Stimulated activated CD8-positive, alpha-beta memory T cell treated with anti-CD3 and anti-CD28 coated beads, Interleukin-4, amount 100 ng/mL, for 4 hours (primary cell): ENCODE data around the gene SPTBN2.

ENCODE experiments used
- DNase-seq, 2 donors: peaks; one replicate each; pipeline ENCODE4 v3.0.0-alpha.2; 2020; ENCODE audit warnings: low read depth in 2 of 2, low spot score in 1 of 2

The SPTBN2 gene

DNA sequence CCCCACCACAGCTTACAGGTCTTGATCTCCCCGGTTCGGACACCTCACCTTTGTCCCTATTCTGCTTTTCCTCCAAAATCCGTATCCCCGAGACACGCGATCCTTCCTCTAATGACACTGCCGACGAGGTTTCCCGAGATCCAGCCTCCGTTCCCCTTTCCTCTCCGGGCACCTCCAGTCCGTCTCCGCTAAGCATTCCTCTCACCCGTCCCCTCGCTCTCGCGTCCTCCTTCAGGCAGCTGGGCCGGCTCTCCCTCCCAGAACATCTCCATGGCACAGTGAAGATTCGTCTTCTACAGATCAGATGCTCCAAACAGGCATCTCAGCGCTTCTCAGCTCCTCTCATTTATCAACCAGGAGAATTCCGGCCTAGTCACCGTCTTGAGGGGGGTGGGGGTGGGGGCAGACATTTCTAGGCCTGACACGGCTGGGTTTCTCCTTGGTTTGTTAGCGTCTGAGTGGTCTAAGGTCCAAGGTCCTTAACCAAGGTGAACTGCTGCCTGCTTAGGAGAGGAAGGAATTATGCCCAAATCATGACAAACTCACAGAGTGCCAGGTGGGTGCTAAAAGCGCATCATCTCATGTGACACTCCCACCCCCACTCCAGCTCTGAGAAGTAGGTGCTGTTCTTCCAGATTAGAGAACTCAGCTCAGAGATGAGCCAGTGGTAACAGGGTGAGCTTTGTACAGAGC is at the start of gene SPTBN2:
Gene SPTBN2, minus strand, starts transcription at position 524 of the 693 bp plus-strand sequence. CDS start 7,976 bp downstream, outside the sequence.
- no peak for DNase-seq

DNA sequence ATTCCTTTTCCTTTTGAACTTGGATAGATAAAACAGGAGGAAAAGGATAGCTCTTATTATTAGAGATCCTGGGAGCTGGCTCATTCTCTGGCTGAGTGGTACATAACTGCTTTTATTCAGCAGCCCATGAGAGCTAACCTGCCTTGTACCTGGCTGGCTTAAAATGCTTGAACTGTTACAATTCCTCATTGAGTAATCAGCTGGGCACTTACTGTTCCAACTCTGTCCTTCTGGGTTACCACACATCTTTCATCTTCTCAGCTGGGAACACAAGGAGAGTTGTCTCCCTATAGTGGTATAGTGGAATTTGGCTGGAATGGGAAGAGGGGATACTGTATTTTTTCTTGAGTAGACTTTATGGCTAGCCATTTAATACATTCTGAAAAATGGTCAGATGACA is 39.8 kb upstream of the SPTBN2 start:
- DNase-seq, result no peak

DNA sequence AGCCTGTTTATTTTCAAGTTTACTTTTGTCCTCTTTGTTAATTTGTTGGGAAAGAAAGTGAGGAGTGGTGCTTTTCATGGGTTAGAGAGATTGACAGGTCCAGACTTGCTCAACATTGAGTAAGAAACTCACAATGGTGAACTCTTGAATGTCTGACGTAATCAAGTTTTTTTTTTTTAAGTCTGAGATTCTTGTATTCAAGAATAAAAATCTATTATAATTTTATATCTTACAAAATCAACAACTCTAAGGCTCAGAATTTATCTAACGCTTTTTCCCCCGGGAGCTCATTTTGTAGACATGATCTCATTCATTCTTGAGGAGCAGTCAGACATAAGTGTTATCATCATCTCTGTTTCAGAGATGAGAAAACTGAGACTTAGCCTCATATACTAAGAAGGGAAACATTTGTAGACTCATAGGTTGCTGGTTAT is 39.1 kb upstream of the SPTBN2 start:
- no peak for DNase-seq

DNA sequence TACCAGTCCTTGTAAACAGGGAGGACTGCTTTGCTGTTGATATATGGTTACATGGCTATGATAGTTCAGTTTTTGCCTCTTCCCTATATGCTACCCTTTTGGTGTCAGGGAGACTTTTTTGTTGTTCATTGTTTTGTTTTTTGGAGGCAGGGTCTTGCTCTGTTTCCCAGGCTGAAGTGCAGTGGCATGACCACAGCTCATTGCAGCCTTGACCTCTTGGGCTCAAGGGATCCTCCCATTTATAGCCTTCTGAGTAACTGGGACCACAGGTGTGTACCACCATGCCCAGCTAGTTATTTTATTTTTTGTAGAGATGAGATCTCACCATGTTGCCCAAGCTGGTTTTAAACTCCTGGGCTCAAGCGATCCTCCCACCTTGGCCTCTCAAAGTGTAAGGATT is 38.6 kb upstream of the SPTBN2 start:
- DNase-seq, result no peak

DNA sequence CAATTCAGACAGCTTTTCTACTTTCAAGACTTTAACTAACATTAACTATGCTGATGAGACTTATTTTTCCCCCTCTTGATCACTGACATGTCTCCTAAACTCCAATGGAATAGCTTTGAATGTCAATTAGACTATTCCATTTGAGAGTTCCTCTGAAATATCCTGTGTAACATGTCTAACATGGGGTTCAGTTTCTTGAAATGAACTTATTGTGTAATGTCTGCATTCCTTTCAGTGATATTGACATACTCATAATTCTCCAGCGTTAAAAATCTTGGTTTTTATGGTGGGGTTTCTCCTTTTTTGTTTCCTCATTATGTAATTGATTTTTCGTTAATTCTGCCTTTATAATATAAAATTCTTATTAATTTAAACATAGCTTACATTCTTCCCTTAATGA is 37.7 kb upstream of the SPTBN2 start:
- no peak for DNase-seq

DNA sequence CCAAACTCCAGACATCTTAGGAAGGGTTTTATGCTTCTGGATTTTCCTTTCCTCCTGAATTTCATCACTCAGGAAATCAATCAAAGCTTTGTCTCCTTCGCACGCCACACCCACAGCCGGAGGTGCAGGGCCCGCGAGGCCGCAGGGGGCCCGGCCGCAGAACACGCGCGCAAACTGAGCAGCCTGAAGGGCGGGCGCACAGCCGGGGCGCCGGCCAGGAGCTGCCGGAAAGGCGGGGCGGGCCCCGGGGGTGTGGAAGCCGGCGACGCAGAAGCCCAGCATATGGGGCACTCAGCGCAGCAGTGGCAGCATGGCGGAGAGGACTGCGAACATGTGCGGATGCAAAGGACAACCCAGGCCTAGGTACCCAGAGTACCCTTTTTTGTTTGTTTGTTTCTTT is 33.1 kb upstream of the SPTBN2 start:
- DNase-seq, result no peak

DNA sequence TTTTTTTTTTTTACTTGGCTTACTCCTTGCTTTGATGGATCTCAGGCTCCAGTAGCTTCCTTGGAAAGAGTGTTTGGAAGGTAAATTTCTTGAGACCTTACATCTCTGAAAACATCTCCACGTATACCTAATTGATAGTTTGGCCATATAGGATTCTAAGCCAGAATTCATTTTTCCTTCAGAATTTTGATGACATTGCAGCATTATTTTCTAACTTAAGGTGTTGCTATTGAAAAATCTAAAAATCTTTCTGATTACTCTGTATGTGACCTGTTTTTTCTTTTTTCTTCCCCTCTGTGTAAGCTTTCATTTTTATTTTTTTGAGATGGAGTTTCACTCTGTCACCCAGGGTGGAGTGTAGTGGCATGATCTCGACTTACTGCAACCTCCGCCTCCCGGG is 23.1 kb upstream of the SPTBN2 start:
- DNase-seq, result no peak

DNA sequence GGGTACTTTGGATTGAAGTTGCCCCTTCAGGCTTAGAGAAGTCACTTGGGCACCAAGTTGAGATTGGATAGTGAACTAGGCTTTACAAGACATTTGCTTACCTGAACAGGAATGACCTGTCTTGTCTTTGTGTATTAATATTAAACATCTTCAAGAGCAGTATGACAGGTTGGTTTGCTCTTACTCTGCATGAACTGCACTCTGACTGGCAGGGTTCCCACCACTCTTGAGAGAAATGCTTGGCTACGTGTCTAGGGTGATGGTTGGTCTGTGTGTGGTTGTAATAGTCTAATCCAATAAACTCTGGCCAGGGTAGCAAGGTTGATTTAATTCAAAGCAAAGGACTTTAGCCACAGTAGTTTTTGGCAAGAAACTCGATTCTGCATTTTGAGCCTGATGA is 20.1 kb upstream of the SPTBN2 start:
- no peak for DNase-seq

DNA sequence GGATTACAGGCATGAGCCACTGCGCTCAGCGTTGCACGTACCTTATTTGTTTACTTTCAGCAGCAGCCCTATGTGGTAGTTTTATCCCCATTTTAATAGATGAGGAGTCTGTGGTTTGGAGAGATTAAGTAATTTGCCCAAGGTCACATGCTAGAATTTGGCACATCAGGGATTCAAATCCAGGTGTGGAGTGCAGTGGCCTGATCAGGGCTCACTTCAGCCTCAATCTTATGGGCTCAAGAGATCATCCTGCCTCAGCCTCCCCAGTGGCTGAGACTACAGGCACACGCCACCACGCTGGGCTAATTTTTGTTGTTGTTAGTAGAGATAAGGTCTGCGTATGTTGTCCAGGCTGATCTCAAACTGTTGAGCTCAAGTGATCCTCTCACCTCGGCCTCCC is 18.5 kb upstream of the SPTBN2 start:
- no peak for DNase-seq

DNA sequence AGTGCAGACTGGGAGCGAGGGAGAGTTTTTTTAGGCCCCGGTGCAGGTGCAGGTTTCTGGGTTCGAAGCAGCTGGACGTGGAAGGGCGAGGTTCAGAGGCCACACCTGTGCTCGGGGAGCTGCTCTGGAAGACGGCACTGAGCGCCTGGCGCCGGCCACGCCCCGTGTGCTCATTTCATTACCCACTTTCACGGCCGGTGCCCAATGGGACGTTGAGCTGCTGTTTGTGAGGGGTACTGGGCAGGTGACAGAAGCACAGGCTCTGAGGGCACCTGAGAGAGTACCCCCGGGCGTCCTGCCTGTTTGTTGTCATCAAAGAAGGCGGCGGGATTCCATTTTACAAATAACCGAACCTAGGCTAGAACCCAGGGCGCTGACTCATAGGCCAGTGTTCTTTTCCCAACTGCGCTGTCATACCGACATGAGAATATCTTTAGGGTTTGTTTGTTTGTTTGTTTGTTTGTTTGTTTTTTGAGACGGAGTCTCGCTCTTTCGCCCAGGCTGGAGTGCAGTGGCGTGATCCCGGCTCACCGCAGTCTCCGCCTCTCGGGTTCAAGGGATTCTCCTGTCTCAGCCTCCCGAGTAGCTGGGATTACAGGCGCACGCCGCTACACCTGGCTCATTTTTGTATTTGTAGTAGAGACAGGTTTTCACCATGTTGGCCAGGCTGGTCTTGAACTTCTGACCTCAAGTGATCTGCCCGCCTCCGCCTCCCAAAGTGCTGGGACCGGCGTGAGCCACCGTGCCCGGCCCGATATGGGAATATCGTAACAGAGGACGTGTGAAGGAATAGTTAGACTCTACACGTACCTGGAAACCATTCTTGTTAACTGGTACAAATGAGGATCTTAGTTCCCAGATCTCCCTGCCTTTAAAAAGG is 16.6 kb upstream of the SPTBN2 start:
- no peak for DNase-seq

DNA sequence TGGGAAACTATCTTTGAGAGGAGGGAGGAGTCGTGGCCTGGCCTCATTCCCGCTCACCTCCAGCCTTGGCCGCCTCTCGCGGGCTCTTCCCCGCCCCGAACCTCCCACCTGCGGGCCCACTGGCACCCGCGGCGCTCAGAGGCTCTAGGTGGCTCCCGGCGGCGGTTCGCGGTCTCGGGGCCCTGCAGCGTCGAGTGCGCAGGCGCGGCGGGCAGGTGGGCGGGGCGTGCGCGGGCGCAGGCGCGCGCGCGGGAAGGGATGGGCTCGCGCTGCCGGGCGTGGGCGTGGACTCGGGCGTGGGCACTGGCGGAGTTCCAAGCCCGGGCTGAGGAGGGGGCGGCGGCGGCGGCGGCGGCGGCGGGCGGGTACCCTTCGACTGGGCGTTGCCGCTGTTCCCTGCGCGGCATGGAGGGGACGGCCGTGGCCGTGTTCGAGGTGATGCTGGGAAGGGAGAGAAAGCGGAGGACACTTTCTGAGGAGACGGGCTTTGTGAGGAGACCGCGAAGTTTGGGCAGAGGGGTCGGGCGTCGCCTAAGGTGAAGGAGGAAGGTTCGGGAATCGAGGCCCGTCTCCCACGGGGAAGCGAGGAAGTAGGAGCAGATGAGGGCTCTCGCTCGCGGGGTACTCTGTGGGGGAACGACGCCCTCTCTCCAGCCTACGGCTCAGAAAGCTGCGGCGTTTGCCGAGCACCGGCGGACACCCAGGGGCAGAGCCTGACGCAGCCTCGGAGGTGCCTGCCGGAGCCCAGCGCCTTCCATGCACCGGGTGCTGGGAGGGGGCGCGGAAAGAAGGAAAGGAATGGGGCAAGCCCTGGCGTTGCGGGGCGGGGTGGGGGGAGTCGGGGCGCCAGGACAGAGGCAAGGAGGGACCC is 15.7 kb upstream of the SPTBN2 start:
- peak; percentile 78 to 79 for DNase-seq

DNA sequence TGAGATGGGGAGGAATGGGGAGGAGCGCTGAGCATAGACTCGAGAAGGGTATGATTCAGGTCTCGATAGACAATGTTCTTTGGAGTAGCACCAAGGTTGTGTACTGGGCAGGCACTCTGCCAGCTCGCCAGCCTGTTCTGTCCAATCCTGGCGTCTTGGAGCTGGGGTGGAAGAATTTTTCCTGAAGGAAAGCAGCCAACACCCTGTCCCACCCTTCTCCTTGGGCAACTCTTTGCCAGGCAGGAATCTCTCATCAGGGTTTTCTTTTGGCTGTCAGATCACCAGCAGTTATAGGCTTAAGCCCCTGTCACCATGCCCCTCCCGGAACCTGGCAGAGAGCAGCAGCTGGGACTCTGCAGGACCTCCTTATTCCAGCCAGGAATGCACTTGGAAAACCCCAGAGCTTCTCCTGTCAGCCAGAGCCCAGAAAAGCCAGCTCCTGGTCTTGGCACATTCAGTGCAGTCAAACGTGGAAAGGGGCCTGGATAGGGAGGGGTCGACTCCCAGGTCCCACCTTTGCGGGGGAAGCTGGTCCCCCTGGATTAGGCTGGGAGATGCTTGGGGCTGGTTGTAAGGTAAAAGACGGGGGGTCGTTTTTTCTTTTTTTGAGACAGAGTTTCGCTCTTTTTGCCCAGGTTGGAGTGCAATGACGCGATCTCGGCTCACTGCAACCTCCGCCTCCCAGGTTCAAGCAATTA is 14.4 kb upstream of the SPTBN2 start:
- no peak for DNase-seq

DNA sequence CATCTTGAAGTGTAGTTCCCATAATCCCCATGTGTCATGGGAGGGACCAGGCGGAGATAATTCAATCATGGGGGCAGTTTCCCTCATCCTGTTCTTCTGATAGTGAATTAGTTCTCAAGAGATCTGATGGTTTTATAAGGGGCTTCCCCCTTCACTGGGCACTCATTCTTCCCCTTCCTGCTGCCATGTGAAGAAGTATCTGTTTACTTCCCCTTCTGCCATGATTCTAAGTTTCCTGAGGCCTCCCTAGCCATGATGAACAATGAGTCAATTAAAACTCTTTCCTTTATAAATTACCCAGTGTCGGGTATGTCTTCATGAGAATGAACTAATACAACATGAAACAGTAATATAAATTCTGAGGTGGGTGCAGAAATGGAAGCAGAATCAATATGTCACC is 12.1 kb upstream of the SPTBN2 start:
- DNase-seq, result no peak

DNA sequence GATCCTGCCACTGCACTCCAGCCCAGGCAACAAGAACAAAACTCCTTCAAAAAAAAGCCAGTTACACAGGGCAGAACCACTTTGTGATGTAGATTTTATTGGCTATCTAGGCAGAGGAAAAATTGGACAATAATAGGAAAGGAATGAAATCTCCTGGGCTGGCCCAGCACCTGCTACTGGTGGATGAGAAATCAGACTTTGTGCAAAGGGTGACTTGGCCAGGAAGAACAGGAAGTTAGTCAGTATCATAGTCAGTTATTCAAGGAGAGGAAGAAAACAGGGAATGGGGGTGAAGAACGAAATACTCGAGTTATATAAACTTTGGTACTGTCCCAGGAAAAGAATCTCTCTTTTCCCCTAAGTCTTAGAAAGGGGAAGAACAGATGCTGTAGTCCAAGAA is 11.0 kb upstream of the SPTBN2 start:
- no peak for DNase-seq

DNA sequence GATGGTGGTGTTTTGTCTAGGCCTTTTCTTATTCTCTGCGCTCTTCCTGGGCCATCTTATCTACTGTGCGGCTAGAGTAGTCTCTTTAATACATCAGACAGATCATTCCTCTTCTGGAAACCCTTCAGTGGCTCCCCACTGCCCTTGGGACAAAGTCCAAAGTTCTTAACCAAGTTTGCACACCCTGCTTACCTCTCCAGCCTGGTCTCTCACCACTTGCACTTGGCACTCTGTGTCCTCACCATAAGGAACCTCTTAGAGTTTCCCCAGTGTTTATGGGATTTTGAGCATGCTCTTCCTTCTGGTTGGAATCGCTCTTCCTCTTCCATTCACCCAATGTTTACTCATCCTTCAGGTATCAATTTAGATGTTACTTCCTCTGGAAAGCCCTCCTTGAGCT is 5.2 kb upstream of the SPTBN2 start:
- DNase-seq, result no peak

DNA sequence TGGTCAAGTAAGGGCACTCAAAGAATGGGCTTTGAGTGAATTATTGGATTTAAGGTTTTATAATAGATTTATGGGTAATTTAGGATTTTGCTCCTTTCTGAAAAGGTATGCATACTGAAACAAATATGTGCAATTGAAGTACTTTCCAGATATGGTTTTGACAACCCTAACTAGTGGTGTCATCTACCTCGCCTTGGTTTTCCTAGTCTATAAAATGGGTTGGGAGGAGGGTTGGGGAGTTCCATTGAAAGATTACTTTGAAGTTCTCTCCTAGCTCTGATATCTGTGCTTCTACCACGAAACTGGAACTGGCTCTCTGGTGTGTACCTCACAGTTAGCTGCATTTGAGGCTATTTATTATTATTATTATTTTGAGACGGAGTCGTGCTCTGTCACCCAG is 431 bp upstream of the SPTBN2 start:
- no peak for DNase-seq

DNA sequence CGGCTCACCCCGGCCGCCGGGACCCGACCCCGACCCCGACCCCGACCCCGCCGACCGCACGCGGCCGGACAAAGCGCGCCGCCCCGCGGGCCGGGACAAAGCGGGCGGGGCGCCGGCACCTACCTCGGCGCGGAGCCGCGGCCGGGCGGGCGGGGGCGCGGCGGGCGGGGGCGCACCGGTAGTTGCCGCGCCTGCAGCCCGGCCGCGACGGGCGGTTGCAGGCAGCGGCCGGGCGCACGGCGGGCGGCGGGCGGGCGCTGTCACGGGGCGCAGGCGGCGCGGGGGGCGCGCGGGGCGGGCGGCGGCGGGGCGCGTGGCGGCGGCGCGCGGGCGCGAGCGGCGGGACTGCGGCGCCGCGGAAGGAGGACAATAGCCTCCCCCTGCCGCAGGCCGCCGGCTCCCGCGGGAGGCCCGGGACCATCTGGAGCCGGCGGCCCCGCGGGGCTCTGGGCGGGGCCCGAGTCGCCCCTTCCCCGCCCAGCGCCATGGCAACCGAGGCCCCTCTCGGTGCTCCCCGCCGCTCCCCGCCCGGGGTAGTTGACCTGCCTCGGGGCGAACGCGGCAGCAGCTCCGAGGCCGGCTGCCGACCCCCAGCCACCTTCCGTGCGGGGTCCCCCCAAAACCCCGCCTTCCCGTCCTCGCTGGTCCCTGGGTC is 851 bp downstream of the SPTBN2 start:
- DNase-seq, result no peak

DNA sequence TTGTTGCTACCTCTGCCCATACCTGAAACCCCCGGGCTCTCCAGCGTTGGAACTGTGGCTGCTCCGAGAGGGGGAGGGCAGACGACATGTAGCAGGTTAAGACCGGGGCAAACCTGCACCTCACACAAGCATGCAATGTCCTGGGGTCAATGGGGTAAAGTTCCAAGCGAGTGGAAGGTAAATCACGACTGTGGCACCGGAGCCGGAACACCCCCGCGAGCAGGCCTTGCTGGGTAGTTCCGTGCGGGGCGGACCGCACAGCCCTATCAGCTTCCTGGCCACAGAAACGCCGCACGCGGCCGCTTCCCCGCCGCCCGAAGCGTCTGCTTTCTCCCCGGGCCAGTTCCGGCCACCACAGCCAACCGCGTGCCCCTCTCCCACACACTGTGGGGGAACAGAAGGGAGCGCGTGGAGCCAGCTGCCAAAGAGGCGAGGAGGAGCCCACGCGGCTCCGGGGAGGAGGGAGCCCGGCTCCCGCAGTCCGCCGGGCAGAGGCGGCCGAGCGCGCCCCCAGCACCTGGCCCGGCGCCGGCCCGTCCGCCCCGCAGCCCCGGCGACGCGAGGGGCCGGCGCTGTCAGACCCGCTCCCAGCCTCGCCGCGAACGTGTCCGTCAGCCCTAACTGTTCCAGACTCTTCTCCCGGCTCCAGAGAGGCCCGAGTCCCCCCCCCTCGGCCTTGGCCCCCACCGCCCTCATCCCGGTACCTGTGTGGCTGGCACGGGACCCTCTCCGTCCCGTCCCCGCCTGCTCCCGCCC is 1.6 kb downstream of the SPTBN2 start:
- no peak for DNase-seq

DNA sequence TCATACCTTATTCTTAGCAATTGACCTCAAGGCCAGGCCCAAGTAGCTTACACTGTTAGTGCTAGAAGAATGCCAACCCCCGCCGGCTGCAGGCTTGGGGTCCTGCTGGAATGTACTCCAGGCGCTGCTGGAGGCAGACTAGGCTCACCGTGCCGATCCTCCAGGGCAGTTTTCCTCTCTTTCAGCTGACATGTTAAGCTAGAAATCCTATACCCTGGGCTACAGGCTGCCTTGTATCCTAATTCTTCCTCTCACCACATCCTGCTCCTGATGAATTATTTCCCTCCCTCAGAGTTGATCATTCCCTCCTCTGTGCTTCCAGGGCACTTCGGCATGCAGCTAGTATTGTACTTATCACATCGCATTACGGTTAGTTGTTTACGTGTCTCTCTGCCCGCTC is 3.4 kb downstream of the SPTBN2 start:
- no peak for DNase-seq

DNA sequence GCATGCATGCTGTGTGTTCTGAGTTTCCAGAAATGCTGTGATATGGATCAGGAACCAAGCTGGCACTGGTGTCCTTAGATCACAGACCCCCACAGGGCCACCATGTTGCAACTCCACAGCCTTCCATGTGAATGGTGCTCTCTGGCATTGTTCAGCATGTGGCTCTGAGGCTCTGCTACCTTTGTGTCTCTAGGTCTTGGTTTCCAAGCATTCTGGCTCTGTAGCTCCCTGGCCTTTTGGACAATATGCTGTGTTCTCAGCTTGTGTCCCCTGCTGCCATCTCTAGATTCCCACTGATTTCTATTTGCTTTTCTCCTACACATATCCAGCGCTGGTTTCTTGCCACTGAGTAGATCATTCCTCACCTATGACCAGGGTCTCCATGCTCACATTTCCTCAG is 3.9 kb downstream of the SPTBN2 start:
- DNase-seq, result no peak
